ENCODE results near the gene TBC1D4. TPM values are rescaled to one million over a fixed set of nuclear protein-coding genes. Genes with fewer than 3 reads are reported as not detected.

Gene TBC1D4
- total RNA-seq, 1 donor from 2014 or later = 26.1 TPM

- Histone ChIP-seq H3K9me3 (no peaks in the 10 kb centered on the region), H3K36me3 (no peaks in the 10 kb centered on the region), H3K4me1 (no peaks in the 10 kb centered on the region), H3K4me3 (no peak overlapping the region), H3K27me3 (no peaks in the 10 kb centered on the region), H3K27ac (no peak overlapping the region)
- TF ChIP-seq, protein P1, sequence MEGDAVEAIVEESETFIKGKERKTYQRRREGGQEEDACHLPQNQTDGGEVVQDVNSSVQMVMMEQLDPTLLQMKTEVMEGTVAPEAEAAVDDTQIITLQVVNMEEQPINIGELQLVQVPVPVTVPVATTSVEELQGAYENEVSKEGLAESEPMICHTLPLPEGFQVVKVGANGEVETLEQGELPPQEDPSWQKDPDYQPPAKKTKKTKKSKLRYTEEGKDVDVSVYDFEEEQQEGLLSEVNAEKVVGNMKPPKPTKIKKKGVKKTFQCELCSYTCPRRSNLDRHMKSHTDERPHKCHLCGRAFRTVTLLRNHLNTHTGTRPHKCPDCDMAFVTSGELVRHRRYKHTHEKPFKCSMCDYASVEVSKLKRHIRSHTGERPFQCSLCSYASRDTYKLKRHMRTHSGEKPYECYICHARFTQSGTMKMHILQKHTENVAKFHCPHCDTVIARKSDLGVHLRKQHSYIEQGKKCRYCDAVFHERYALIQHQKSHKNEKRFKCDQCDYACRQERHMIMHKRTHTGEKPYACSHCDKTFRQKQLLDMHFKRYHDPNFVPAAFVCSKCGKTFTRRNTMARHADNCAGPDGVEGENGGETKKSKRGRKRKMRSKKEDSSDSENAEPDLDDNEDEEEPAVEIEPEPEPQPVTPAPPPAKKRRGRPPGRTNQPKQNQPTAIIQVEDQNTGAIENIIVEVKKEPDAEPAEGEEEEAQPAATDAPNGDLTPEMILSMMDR (IDR thresholded peaks at IDR 0.05) = no peak
- ATAC-seq = no peak
- DNase-seq = no peak
- intact Hi-C loops (cut with DNase I) = no loop called here
These were observed 74.5 kb downstream of the TBC1D4 start for GRCh38 chr13:75407473-75407872.

DNA sequence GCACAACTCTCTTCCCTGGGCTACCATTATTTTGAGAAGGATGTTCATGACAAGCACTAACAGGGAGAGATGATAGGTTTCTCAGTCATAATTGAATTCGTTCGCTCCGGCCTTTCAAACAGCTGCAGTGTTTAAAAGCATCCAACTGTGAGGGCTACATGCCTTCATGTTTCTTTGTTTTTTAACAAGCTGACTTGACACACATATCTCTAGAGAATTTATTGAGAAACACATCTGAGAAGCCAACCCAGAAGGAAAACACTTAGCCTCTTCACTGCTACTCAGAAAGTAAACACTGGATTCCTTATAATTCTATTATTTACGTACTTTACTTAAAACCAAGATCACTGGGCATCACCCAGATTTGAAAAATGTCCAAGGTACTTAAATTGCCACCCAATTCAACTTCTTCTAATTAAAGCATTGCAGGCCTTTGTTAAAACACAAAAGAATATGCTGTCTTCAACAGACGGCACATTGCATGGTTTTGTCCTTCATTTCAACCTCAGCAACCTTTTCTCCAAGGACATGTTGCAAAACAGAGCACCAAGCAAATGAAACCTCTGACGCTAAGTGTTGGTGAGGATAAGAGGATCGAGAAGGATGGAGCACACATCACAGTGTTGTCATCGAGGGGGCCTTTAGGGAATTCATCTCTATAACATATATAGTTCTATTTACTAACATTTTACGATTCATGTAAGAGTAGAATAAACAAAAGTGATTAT is 75.8 kb downstream of the TBC1D4 start:
- Histone ChIP-seq H3K36me3 (no peaks in the 10 kb centered on the region), H3K27ac (peak overlapping the region; percentile 13), H3K9me3 (no peaks in the 10 kb centered on the region), H3K4me1 (no peaks in the 10 kb centered on the region), H3K27me3 (no peaks in the 10 kb centered on the region), H3K4me3 (no peak overlapping the region)
- TF ChIP-seq, protein P1 (IDR thresholded peaks at IDR 0.05) = no peak
- DNase-seq (no peak), ATAC-seq (peak; percentile 34)
- intact Hi-C loops (cut with DNase I) = no loop called here

GRCh38 chr13:75404726-75405125 is 77.2 kb downstream of the TBC1D4 start:
- intact Hi-C loops (cut with DNase I) = no loop called here
- DNase-seq (no peak), ATAC-seq (no peak)
- Histone ChIP-seq H3K27me3 (no peaks in the 10 kb centered on the region), H3K4me1 (no peaks in the 10 kb centered on the region), H3K9me3 (no peaks in the 10 kb centered on the region), H3K36me3 (no peaks in the 10 kb centered on the region), H3K27ac (no peak overlapping the region), H3K4me3 (no peak overlapping the region)
- TF ChIP-seq, protein P1 (IDR thresholded peaks at IDR 0.05) = no peak

- ATAC-seq (no peak), DNase-seq (no peak)
- TF ChIP-seq, protein P1 (IDR thresholded peaks at IDR 0.05) = no peak
- H3K27ac ChIP-seq = no peak overlapping the region
- no peaks in the 10 kb centered on the region for H3K27me3 ChIP-seq
- H3K4me1 ChIP-seq = no peaks in the 10 kb centered on the region
- no peak overlapping the region for H3K4me3 ChIP-seq
- intact Hi-C loops (cut with DNase I) = no loop called here
- H3K36me3 ChIP-seq = no peaks in the 10 kb centered on the region
- H3K9me3 ChIP-seq = no peaks in the 10 kb centered on the region
These were observed 79.2 kb downstream of the TBC1D4 start for GRCh38 chr13:75402787-75403186.

GRCh38 chr13:75400775-75401174 is 81.2 kb downstream of the TBC1D4 start:
- TF ChIP-seq, protein P1 (IDR thresholded peaks at IDR 0.05) = no peak
- H3K9me3 ChIP-seq = no peaks in the 10 kb centered on the region
- no peak for ATAC-seq
- H3K27ac ChIP-seq = no peak overlapping the region
- no peaks in the 10 kb centered on the region for H3K36me3 ChIP-seq
- no peaks in the 10 kb centered on the region for H3K4me1 ChIP-seq
- no peak overlapping the region for H3K4me3 ChIP-seq
- H3K27me3 ChIP-seq = no peaks in the 10 kb centered on the region
- DNase-seq = no peak
- intact Hi-C loops (cut with DNase I) = no loop called here

DNA sequence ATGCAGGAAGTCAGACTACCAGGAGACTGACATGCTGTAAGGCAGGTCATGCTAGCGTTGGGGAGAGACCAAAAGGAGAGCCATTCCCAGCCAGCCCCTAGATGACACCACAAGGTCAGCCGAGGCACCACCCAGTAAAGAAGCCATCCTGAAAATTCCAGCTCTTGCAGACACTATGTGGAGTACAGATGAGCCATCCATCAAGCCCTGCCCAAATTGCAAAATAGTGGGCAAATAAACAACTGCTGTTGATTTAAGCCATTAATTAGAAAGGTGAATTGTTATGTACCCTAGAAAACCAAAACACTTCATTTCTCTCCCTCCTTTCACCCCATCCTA is 82.1 kb downstream of the TBC1D4 start:
- Histone ChIP-seq H3K4me3 (no peak overlapping the region), H3K9me3 (no peaks in the 10 kb centered on the region), H3K36me3 (no peaks in the 10 kb centered on the region), H3K27me3 (no peaks in the 10 kb centered on the region), H3K27ac (no peak overlapping the region), H3K4me1 (no peaks in the 10 kb centered on the region)
- no peak for ATAC-seq
- intact Hi-C loops (cut with DNase I) = no loop called here
- DNase-seq = no peak
- TF ChIP-seq, protein P1 (IDR thresholded peaks at IDR 0.05) = no peak
